ENCODE results near the gene TRIM25. TPM values are rescaled to one million over a fixed set of nuclear protein-coding genes. Genes with fewer than 3 reads are reported as not detected.
A peak's percentile ranks its signal among the peaks of the same experiment; 100 is the strongest.

Gene TRIM25, protein sequence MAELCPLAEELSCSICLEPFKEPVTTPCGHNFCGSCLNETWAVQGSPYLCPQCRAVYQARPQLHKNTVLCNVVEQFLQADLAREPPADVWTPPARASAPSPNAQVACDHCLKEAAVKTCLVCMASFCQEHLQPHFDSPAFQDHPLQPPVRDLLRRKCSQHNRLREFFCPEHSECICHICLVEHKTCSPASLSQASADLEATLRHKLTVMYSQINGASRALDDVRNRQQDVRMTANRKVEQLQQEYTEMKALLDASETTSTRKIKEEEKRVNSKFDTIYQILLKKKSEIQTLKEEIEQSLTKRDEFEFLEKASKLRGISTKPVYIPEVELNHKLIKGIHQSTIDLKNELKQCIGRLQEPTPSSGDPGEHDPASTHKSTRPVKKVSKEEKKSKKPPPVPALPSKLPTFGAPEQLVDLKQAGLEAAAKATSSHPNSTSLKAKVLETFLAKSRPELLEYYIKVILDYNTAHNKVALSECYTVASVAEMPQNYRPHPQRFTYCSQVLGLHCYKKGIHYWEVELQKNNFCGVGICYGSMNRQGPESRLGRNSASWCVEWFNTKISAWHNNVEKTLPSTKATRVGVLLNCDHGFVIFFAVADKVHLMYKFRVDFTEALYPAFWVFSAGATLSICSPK
- 35.5 and 54.4 TPM in 2 replicates for total RNA-seq

DNA sequence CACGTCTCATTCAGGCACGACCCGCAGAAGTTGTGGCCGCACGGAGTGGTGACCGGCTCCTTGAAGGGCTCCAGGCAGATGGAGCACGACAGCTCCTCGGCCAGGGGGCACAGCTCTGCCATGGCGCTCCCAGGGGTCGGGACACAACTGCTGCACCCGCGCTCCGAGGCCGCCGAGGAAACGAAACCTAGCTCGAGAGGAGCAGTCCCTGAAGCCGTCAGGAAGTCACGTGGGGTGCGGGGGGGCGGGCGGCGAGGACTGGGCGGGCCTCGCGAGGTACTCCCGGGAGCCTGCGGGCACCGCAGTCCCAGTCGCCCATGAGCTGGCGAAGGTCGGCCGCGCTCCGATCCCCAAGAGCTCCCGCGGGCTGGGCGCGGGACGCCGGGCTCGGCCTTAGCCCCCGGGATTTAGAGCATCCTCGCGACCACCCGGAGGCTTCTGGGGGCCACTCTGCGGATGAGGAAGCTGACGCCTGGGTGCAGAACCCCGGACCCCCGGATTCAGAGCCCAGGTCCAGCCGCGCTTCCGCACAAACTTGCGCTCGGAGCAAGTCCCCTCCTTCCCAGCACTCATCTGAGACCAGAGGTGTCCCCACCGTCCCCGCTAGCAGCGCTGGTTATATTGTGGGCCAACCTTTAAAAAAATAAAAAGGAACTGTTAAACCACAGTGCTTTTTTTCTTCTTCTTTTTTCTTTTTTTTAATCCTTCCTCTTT is at the start of gene TRIM25:
TRIM25 (minus strand) TSS at position 183 of the 714 bp plus-strand sequence; CDS start at position 122, 61 bp downstream.
- peak within 1 kb of the TSS; percentile 99 for H3K4me3 ChIP-seq (ENCODE audit: low read depth, low read length)
- H3K36me3 ChIP-seq (ENCODE audit: control insufficient read depth, insufficient read depth, low read length), result peaks cover 3% of the 10 kb centered on the region
- TF ChIP-seq, protein P1, sequence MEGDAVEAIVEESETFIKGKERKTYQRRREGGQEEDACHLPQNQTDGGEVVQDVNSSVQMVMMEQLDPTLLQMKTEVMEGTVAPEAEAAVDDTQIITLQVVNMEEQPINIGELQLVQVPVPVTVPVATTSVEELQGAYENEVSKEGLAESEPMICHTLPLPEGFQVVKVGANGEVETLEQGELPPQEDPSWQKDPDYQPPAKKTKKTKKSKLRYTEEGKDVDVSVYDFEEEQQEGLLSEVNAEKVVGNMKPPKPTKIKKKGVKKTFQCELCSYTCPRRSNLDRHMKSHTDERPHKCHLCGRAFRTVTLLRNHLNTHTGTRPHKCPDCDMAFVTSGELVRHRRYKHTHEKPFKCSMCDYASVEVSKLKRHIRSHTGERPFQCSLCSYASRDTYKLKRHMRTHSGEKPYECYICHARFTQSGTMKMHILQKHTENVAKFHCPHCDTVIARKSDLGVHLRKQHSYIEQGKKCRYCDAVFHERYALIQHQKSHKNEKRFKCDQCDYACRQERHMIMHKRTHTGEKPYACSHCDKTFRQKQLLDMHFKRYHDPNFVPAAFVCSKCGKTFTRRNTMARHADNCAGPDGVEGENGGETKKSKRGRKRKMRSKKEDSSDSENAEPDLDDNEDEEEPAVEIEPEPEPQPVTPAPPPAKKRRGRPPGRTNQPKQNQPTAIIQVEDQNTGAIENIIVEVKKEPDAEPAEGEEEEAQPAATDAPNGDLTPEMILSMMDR (IDR thresholded peaks at IDR 0.05; ENCODE audit: insufficient read depth, low read length, severe bottlenecking), result no peak
- DNase-seq (ENCODE audit: low read depth), result peak; percentile 68
- H3K27me3 ChIP-seq (ENCODE audit: control insufficient read depth, insufficient read depth, low read length), result no peaks in the 10 kb centered on the region
- no peak for FAIRE-seq

DNA sequence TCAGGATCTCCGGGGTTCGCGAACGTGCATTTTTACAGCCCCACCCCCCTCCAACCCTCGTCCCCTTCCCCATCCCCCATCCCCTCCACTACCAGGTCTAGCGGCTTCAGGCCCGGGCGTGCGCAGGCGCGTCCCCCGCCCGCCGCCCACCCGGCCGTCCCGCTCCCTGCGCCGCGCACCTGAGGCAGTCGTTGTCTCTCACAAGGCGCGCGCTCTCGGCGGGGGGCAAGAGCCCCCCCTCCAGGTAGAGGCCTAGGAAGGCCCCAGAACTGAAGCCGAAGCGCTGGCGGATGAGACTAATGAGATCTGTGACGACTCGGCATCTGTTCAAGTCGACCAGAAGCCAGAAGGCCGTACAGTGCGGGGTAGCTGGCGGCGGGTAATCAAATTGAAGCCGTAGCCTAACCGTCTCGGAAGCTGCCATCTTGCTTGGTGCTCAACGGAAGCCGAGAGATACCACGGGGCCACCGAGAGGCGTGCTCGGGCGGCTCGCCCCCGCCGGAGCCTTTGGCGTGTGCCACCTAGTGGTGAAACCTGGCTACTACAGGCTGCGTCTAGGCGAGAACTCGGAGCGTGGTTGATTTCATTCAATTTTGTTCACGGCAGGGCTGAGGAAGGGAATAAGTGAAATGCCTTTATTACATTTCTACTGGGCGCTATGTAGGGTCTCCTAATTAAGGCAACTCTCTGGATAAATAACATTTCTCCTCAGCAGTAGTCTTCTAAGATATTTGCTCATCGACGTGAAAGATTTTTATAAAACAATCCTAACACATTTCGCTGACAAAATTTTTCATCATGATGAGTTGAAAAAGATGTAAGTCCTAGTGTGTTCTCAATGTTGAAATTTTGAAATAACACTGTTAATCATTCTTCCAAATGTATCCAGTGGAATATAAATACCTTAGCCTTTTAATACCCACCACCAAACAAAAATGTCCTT is 47.0 kb upstream of the TRIM25 start, which contains the start of gene COIL:
COIL (minus strand) TSS at position 455 of the 943 bp plus-strand sequence; CDS start at position 424, 31 bp downstream.
- FAIRE-seq (no peak), DNase-seq (ENCODE audit: low read depth) (peak; percentile 81)
- Histone ChIP-seq H3K36me3 (ENCODE audit: control insufficient read depth, insufficient read depth, low read length) (peaks cover 2% of the 10 kb centered on the region), H3K27me3 (ENCODE audit: control insufficient read depth, insufficient read depth, low read length) (no peaks in the 10 kb centered on the region), H3K4me3 (ENCODE audit: low read depth, low read length) (peak within 1 kb of the TSS; percentile 62)
- TF ChIP-seq, protein P1 (IDR thresholded peaks at IDR 0.05; ENCODE audit: insufficient read depth, low read length, severe bottlenecking), result peak; percentile 99

DNA sequence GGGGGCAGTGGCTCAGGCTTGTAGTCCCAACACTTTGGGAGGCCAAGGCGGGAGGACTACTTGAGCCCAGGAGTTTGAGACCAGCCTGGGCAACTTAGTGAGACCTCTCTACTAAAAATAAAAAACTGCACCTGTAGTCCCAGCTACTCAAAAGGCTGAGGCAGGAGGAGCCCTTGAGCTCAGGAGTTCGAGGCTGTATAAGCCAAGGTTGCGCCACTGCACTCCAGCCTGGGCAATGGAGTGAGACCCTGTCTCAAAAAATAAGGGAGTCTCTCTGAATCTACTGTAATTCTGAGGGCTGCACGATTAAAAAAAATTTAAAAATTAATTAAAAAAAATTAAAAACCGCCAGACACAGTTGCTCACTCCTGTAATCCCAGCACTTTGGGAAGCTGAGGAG is 43.1 kb upstream of the TRIM25 start:
- no peak overlapping the region for H3K4me3 ChIP-seq (ENCODE audit: low read depth, low read length)
- FAIRE-seq (no peak), DNase-seq (ENCODE audit: low read depth) (no peak)
- TF ChIP-seq, protein P1 (IDR thresholded peaks at IDR 0.05; ENCODE audit: insufficient read depth, low read length, severe bottlenecking), result no peak
- no peaks in the 10 kb centered on the region for H3K27me3 ChIP-seq (ENCODE audit: control insufficient read depth, insufficient read depth, low read length)
- H3K36me3 ChIP-seq (ENCODE audit: control insufficient read depth, insufficient read depth, low read length), result peaks cover 2% of the 10 kb centered on the region

DNA sequence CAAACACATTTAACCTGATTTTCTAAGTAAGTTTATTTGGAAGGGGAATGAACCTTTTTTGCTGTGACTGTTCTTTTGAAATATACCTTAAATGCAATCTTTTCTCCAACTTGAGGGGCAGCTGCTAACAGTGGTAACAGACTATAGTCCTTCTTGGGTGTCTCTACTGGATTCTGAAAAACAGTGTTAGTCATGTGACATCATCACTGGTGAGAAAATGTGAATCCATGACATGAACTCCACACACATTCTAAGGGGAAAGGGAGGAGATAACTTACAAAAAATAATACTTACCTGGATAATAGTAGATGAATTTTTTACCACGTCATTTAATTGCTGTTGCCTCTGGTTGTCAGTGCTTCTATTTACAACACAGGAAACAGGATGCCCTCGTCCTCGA is 35.7 kb upstream of the TRIM25 start:
- TF ChIP-seq, protein P1 (IDR thresholded peaks at IDR 0.05; ENCODE audit: insufficient read depth, low read length, severe bottlenecking), result no peak
- DNase-seq (ENCODE audit: low read depth) (no peak), FAIRE-seq (no peak)
- Histone ChIP-seq H3K36me3 (ENCODE audit: control insufficient read depth, insufficient read depth, low read length) (peaks cover 9% of the 10 kb centered on the region), H3K27me3 (ENCODE audit: control insufficient read depth, insufficient read depth, low read length) (no peaks in the 10 kb centered on the region), H3K4me3 (ENCODE audit: low read depth, low read length) (no peak overlapping the region)

DNA sequence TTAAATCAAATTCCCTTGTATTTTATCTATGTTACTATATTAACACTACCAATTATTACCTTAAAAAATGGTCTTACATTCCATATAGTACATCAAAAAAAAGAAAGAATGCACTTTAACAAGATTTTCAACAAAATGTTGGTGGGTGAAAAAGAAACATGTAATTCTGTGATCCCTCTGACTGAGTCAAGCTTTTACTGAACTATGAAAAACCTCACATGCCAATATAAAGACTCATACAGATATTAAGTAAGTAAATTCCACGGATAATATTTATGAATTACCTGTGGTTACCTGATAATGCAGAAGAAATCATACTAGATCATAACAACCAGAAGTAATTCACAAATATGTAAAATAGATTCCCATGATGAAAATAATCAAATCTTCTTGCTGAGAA is 34.6 kb upstream of the TRIM25 start:
- TF ChIP-seq, protein P1 (IDR thresholded peaks at IDR 0.05; ENCODE audit: insufficient read depth, low read length, severe bottlenecking), result no peak
- Histone ChIP-seq H3K4me3 (ENCODE audit: low read depth, low read length) (no peak overlapping the region), H3K36me3 (ENCODE audit: control insufficient read depth, insufficient read depth, low read length) (peaks cover 9% of the 10 kb centered on the region), H3K27me3 (ENCODE audit: control insufficient read depth, insufficient read depth, low read length) (no peaks in the 10 kb centered on the region)
- DNase-seq (ENCODE audit: low read depth) (peak; percentile 19), FAIRE-seq (no peak)

Measured in bronchial epithelial cell (primary cell).